HG03378 (cell line): Measurements from ENCODE around the gene TNK2.

Experiments used
- ATAC-seq: cut with Tn5 transposase; IDR thresholded peaks from one replicate; pipeline ENCODE4 v1.9.1; 2021; ENCODE audit warnings: mild to moderate bottlenecking, moderate library complexity; ENCODE audit not compliant: unreplicated experiment

TNK2 gene

DNA sequence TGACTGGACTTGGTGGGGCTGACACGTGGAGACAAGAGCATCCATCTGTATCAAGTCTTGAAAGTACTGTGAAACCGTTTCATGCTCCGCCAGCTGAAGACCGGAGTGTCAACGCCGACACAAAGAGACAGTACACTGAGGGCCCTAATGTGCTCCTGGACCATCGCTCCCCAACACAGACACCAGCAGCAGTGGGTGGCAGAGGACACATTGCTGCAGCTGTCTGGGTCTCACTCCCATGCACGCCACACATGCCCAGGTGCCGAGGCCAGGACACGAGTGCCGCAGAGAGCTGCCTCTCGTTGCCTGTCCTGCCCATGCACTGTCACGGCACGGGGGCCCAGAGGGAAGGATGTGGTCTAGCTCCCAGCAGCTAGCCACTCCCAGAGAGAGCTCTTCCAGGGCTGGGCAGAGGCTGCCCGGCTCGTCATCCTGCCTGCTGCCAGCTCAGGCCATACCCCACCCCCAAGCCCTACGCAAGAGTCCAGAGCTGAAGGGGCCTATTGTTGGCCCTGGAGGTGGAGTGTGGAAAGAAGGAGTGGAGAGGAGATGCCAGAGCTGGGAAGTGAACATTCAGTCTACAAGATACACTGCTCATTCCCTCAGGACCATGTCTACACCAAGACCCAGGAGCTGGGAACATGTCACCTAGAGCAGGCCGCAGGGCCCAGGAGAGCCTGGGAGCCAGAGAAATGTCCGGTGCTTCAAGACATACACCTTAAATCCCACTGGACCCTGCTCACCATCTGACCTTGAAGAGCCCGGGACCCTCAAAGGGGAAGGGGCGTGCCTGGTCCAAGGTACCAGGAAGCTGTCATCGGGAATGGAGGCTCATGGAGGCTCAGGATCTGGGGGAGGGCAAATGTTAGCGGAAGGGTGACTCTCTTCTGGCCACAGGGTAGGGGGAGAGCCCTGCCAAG, 7.7 kb downstream of the TNK2 start:
- peak; percentile 57 for ATAC-seq

GRCh38 chr3:195899701-195900435, 8.5 kb downstream of the TNK2 start:
- no peak for ATAC-seq

- ATAC-seq: no peak
These were observed 10.4 kb downstream of the TNK2 start for GRCh38 chr3:195897853-195898415.

DNA sequence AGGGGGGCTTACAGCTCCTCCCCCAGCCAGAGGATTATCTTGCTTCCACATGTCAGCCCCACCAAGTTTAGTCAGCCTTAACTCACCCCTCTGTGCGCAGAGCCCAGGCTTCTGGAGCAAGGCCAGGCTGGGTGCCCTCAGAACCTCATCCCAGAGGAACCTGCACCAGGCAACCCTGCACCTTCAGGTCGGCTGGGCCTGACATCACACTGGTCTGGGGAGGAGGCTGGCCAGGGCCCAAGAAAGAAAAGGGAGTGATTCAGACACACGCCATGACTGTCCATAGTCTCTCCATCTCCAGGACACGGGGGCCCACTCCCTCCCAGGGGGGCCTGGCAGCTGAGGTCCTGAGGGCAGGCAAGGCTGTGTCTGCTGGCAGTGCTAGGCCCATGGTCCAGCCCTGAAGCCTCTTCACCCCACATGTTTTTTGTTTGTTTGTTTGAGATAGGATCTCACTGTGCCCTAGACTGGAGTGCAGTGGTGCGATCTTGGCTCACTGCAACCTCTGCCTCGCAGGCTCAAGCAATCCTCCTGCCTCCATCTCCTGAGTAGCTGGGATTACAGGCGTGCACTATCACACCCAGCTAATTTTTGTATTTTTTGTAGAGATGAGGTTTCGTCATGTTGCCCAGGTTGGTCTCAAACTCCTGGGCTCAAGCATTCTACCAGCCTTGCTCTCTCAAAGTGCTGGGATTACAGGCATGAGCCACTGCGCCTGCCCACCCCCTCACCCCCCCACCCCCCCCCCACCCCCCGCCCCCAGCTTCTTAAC, 11.1 kb downstream of the TNK2 start:
- ATAC-seq: no peak

DNA sequence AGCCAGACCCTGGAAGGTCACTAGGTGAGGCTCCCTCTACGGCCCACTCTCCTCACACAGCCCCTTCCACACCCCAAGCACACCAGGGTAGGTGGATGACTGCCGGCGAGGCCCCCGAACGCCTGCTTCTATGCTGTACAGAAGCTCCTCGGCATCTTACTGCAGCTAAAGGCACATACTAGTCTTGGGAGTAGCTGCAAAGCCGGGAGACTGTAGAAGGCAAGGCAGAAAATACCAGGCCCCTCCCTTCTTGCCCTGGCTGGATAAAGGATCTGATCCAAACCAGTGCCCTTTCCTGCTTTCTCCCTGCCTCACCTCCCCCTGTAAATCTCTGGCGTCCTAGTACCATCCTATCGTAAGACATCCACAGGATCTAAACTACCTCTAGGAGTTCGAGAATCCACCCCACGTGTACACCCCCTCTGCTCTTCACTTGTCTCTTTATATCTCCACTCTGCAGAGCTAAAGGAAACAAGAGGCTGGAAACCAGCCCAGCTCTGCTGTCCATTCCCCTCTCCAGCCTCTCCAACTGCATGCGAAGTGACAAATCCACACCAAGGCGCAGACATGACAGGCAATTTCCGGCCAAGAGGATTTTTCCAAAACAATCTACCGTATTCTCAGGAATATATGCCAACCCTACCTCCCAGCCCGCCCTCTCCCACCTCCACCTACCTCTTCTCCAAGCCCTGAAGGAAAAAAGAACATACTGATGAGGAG, 11.8 kb downstream of the TNK2 start:
- ATAC-seq: no peak

DNA sequence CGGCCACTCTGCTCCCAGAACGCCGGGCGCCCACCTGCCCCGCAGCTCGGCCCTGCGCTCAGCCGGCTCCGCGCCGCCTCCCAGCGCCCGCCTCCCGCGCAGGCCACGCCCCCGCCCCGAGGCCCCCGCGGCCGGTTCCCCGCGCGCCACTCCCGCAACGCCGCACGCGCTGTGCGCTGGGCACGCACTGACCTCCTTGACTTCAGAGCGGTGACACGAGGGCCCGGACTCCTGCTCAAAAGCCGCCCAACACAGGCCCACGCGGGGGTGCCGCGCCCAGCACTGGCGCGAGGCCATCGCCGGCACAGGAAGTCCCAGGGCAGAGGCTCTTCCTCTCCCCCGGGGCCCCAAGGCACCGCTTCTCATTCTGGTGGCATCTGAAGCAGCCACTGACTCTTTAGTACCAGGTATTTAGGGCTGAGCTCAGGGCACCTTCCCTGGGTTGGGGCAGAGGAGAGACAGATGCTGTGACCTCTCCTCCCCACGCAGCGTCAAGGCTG, 12.4 kb downstream of the TNK2 start:
- no peak for ATAC-seq

- ATAC-seq: peak; percentile 49
These were observed 13.1 kb downstream of the TNK2 start for GRCh38 chr3:195895078-195895860.

- ATAC-seq: no peak
These were observed 14.4 kb downstream of the TNK2 start for GRCh38 chr3:195893916-195894465.

- no peak for ATAC-seq
These were observed 14.8 kb downstream of the TNK2 start for GRCh38 chr3:195893516-195893915.

GRCh38 chr3:195893044-195893395, 15.3 kb downstream of the TNK2 start:
- ATAC-seq: no peak

DNA sequence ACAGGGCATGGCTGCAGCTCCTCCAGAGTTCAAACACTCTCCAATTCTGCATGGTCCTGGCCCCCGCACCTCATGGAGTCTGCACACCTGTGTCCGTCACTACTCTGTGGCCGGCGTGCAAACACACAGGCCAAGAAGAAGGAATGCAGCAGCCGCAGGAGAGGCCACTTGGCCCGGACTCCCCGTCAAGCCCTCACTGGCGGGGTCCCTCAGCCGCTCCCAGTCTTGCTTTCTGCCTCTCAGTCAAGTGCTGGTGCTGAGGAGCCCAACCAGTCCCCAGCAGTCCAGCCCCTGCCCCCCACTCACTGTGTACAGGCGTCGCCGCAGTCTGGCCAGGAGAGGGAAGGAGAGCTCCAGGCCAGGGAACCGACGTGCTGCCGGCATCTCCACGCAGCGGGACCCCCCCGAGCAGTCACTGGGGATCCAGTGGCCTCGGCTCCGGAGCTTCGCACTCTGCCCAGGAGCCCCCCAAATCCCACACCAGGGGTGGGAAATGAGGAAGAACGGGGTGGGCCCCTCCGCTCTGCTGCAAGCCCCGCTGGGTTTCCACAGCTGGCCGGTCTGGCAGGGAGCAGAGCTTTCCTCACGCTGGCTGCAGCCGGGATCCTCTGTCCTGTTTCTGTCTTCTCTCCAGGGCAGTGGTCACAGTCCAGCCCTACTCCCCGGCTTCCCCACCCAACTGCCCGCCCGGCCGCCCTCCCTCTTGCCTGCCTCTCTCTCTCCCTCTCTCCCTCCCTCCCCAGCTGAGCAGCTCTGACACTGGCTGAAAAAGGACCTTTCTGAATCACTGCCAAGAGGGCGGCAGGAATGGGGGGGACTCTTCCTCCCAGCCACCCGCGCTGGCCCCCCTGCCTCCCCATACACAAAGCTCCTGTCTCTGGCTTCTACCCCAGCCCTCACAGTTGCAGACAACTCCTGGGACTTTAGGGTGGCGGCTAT, 16.0 kb downstream of the TNK2 start:
- ATAC-seq: no peak

DNA sequence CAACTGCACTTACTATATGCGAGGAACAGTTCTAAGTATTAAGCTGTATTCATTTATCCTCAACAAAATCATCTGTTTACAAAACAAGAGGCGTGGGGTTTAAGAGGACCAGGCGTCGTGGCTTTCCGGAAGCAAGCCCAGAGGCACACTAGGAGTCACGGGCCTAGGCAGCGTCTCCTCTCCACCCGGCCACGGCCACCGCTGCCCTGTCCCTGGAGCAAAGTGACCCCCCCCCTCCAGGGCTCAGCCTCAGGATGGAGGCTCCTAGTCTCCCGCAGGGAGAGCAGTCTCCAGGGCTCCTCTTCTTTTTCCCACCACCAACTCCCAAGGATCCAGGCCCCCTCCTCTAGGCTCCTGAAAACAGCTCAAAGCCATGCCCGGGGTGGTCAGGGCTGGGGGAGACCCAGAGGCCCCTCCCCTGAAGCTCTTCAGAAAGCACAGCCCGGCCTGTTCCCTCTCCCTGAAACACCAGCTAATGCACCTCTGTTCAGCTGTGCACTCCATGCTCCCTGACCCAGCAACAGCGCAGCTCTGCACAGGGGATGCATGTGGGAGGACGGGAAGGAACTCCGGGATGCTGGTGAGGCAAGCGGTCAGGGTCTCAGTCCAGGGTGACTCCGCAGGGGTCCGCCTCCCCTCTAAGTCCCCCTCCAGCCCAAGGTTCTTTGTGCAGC, 16.8 kb downstream of the TNK2 start:
- no peak for ATAC-seq

- no peak for ATAC-seq
These were observed 18.5 kb downstream of the TNK2 start for GRCh38 chr3:195889870-195890295.

DNA sequence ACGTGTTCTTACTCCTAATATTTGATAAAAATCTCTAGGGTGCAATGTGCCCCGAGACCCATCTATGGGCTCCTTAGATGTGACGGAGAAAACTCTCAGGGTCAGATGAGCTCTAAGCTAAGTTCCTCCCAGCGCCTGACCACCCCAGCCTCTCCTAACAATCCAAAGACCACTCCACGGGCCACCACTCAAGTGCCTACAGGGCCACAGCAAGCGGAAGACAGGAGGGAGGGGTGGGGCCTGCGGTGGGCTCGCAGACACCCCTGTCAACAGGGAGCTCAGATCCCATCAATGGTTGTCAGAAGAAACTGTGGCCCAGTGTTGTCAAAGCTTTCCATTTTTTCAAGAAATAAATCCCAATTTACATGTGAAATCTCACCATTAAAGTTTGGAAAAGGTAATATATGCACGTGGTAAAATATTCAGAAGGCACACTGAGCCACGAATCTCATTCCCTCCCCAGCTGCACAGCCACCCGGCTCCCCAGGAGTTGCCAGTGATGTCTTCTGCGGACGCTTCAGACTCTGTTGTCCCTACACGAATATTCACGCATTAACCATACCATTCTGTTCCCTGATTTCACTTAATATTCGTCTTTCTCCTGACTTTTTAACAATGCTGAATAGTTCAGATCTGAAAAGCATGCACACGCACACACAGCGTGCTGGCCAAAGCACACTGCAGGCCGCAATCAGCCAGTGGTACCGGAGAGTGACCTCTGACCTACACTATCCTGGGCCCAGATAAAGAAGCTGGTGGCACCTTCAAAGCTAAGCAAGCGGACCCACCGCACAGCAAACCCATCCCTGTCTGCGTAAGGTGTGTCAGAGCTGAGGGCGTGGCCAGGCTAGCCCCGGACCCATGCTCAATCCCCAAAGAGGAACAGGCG, 19.1 kb downstream of the TNK2 start:
- ATAC-seq: no peak

DNA sequence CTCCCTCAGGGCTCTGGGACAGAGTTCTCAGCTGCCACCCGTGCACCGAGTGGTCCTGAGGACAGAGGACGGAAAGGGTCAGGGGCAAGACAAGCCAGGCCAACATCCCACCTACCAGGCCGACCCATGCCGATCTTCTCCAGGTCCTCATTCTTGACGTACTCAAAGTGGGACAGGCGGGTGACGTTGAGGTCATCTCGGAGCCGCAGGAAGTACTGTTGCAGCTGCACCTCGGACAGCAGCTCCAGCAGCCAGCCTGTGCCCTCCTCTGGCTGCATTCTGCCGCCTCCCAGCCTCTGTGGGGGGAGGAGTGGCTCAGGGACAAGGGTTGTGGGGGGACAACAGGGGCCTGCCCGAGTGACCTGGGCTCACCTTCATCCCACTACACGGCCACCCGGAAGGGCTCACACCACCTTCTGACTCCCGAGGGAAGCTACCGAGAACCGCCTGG, 20.0 kb downstream of the TNK2 start:
- ATAC-seq: no peak

GRCh38 chr3:195887670-195888069, 20.7 kb downstream of the TNK2 start:
- ATAC-seq: no peak
